IPS-NIHi7 (cell line): ENCODE results near the gene SEMA5A.

ENCODE experiments used
- DNase-seq: peaks from one replicate; pipeline ENCODE4 v3.0.0; 2012; ENCODE audit warnings: mixed read lengths; ENCODE audit errors: extremely low spot score

The SEMA5A gene

GRCh38 chr5:9212605-9213004, 333.3 kb downstream of the SEMA5A start:
- no peak for DNase-seq

GRCh38 chr5:9209846-9210492, 335.9 kb downstream of the SEMA5A start:
- no peak for DNase-seq

- no peak for DNase-seq
These were observed 338.0 kb downstream of the SEMA5A start for GRCh38 chr5:9207817-9208418.

GRCh38 chr5:9202636-9203035, 343.2 kb downstream of the SEMA5A start:
- no peak for DNase-seq

- DNase-seq: no peak
These were observed 344.1 kb downstream of the SEMA5A start for GRCh38 chr5:9201761-9202160.

GRCh38 chr5:9201011-9201410, 344.9 kb downstream of the SEMA5A start:
- DNase-seq: no peak

- DNase-seq: peak; percentile 31
These were observed 347.5 kb downstream of the SEMA5A start for GRCh38 chr5:9198394-9198793.

- DNase-seq: no peak
These were observed 348.0 kb downstream of the SEMA5A start for GRCh38 chr5:9197881-9198260.

- no peak for DNase-seq
These were observed 349.3 kb downstream of the SEMA5A start for GRCh38 chr5:9196403-9197227.

GRCh38 chr5:9194509-9194908, 351.4 kb downstream of the SEMA5A start:
- no peak for DNase-seq

GRCh38 chr5:9192266-9192665, 353.6 kb downstream of the SEMA5A start:
- DNase-seq: no peak

- DNase-seq: no peak
These were observed 356.2 kb downstream of the SEMA5A start for GRCh38 chr5:9189681-9190080.

GRCh38 chr5:9188956-9189355, 356.9 kb downstream of the SEMA5A start:
- no peak for DNase-seq

- no peak for DNase-seq
These were observed 357.7 kb downstream of the SEMA5A start for GRCh38 chr5:9188131-9188530.

GRCh38 chr5:9187614-9188013, 358.3 kb downstream of the SEMA5A start:
- DNase-seq: no peak

- DNase-seq: no peak
These were observed 359.8 kb downstream of the SEMA5A start for GRCh38 chr5:9186069-9186468.

- no peak for DNase-seq
These were observed 361.9 kb downstream of the SEMA5A start for GRCh38 chr5:9183992-9184391.

- no peak for DNase-seq
These were observed 362.8 kb downstream of the SEMA5A start for GRCh38 chr5:9182899-9183695.

- no peak for DNase-seq
These were observed 369.2 kb downstream of the SEMA5A start for GRCh38 chr5:9176641-9177040.

GRCh38 chr5:9174446-9174845, 371.4 kb downstream of the SEMA5A start:
- DNase-seq: no peak

GRCh38 chr5:9173281-9174048, 372.4 kb downstream of the SEMA5A start:
- no peak for DNase-seq
